HTERT RPE-1 (cell line): ENCODE data around the gene TEX38.
"Not testable (repeated sequence)": the region's sequence is repeated elsewhere in the genome, so short reads cannot be mapped to it uniquely, and the experiment has no call there.

Source experiments
- in situ Hi-C: fragments of 300-500 bp; cut with MboI; formaldehyde crosslinking; loops from 4 replicates; pipeline ENCODE4 v1.14.3; 2020; ENCODE audit warnings: low sequenced_read_pairs

TEX38 gene

GRCh38 chr1:46654698-46655097, 17.0 kb upstream of the TEX38 start:
- in situ Hi-C loops, result not testable (repeated sequence)

- in situ Hi-C loops, result no loop called here
Measured at GRCh38 chr1:46655848-46656247, 15.8 kb upstream of the TEX38 start.

- in situ Hi-C loops, result no loop called here
Measured at GRCh38 chr1:46656643-46657042, 15.0 kb upstream of the TEX38 start.

- in situ Hi-C loops, result no loop called here
Measured at GRCh38 chr1:46657775-46658174, 13.9 kb upstream of the TEX38 start.

GRCh38 chr1:46659307-46659870, 12.3 kb upstream of the TEX38 start:
- in situ Hi-C loops, result no loop called here

- in situ Hi-C loops, result not testable (repeated sequence)
Measured at GRCh38 chr1:46660116-46660515, 11.5 kb upstream of the TEX38 start.

- in situ Hi-C loops, result not testable (repeated sequence)
Measured at GRCh38 chr1:46662919-46663318, 8.7 kb upstream of the TEX38 start.

- in situ Hi-C loops, result no loop called here
Measured at GRCh38 chr1:46665983-46666382, 5.7 kb upstream of the TEX38 start.

- in situ Hi-C loops, result no loop called here
Measured at GRCh38 chr1:46667782-46668760, 3.6 kb upstream of the TEX38 start, which contains the start of gene ATPAF1. Gene ATPAF1, minus strand, starts transcription at chr1:46668364. Its CDS starts 42 bp downstream, at chr1:46668322.

- in situ Hi-C loops, result no loop called here
Measured at GRCh38 chr1:46670134-46670533, 1.5 kb upstream of the TEX38 start.

GRCh38 chr1:46672696-46673095, 1.0 kb downstream of the TEX38 start:
- in situ Hi-C loops, result no loop called here

GRCh38 chr1:46673749-46674182, 2.1 kb downstream of the TEX38 start:
- in situ Hi-C loops, result no loop called here

- in situ Hi-C loops, result no loop called here
Measured at GRCh38 chr1:46675549-46676314, 4.1 kb downstream of the TEX38 start.

- in situ Hi-C loops, result no loop called here
Measured at GRCh38 chr1:46676531-46676930, 4.9 kb downstream of the TEX38 start.

GRCh38 chr1:46677339-46677738, 5.7 kb downstream of the TEX38 start:
- in situ Hi-C loops, result no loop called here

- in situ Hi-C loops, result no loop called here
Measured at GRCh38 chr1:46679789-46680573, 8.3 kb downstream of the TEX38 start.

- in situ Hi-C loops, result no loop called here
Measured at GRCh38 chr1:46681333-46682034, 9.8 kb downstream of the TEX38 start.

GRCh38 chr1:46682064-46682463, 10.4 kb downstream of the TEX38 start:
- in situ Hi-C loops, result no loop called here

- in situ Hi-C loops, result no loop called here
Measured at GRCh38 chr1:46684670-46685069, 13.0 kb downstream of the TEX38 start.

GRCh38 chr1:46686255-46686654, 14.6 kb downstream of the TEX38 start:
- in situ Hi-C loops, result no loop called here
